HT1080 (cell line): ENCODE measurements around the gene LEPR. TPM values are rescaled to one million over a fixed set of nuclear protein-coding genes. Genes with fewer than 3 reads are reported as not detected.
A peak's percentile ranks its signal among the peaks of the same experiment; 100 is the strongest.
"Not testable (repeated sequence)": the region's sequence is repeated elsewhere in the genome, so short reads cannot be mapped to it uniquely, and the experiment has no call there.

ENCODE experiments used
- DNase-seq: peaks from one replicate; pipeline ENCODE4 v3.0.0-alpha.2; 2015; ENCODE audit warnings: low read depth
- polyA plus RNA-seq, 2 experiments: library from polyadenylated mRNA; depleted of rRNA; stranded (reverse); fragments of >200 nt; gene quantifications; 2 replicates each; pipeline ENCODE4 v1.2.3, GENCODE V29; 2015
- total RNA-seq: library from RNA; depleted of rRNA; stranded (reverse); fragments of >200 nt; shearing (Covaris generic); gene quantifications from 2 replicates; pipeline ENCODE4 v1.2.3, GENCODE V29; 2014; rRNA removed

Gene LEPR, protein sequence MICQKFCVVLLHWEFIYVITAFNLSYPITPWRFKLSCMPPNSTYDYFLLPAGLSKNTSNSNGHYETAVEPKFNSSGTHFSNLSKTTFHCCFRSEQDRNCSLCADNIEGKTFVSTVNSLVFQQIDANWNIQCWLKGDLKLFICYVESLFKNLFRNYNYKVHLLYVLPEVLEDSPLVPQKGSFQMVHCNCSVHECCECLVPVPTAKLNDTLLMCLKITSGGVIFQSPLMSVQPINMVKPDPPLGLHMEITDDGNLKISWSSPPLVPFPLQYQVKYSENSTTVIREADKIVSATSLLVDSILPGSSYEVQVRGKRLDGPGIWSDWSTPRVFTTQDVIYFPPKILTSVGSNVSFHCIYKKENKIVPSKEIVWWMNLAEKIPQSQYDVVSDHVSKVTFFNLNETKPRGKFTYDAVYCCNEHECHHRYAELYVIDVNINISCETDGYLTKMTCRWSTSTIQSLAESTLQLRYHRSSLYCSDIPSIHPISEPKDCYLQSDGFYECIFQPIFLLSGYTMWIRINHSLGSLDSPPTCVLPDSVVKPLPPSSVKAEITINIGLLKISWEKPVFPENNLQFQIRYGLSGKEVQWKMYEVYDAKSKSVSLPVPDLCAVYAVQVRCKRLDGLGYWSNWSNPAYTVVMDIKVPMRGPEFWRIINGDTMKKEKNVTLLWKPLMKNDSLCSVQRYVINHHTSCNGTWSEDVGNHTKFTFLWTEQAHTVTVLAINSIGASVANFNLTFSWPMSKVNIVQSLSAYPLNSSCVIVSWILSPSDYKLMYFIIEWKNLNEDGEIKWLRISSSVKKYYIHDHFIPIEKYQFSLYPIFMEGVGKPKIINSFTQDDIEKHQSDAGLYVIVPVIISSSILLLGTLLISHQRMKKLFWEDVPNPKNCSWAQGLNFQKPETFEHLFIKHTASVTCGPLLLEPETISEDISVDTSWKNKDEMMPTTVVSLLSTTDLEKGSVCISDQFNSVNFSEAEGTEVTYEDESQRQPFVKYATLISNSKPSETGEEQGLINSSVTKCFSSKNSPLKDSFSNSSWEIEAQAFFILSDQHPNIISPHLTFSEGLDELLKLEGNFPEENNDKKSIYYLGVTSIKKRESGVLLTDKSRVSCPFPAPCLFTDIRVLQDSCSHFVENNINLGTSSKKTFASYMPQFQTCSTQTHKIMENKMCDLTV
- total RNA-seq = 1.2 and 1.5 TPM in 2 replicates
- 3.3 and 5.3 TPM in 2 replicates for polyA plus RNA-seq (2015; cell fraction: cytosol; rRNA removed)
- 3.8 and 4.2 TPM in 2 replicates for polyA plus RNA-seq (2015; cell fraction: nucleus; rRNA removed)

DNA sequence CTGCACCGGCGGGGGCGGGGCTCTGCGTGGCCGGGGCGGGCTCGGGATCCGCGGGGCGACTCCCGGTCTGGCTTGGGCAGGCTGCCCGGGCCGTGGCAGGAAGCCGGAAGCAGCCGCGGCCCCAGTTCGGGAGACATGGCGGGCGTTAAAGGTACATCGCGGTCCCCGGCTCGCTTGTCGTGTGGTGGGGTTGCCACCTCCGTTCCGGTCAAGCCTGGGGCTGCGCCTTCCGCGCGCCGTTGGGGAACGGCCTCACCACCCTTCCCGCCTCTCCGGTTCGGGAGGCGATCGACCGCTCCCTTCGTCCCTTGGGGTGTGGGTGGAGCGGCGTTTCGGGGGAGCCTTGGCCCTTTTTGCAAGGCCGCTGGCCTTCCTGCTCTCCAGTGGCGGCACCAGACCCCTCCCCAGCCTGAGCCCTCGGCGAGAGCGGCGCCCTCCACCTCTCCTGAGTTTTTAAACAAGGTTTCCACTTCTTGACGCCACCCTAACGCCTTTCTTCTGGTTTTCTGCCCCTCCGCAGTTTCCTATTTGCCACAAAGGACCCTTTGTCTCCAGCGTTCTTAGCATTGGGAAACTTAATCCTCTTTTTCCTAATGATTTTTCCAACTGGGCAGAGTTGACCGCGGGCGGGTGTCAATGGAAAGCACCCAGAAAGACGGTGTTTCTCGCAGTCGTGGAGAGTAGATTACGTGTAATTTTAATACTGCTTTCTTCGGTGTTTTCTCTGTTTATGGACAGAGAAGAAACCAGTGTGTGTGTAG, at the start of gene LEPR, which contains the start of gene LEPROT:
Gene LEPR (plus strand): TSS at position 79 of the 761 bp plus-strand sequence. CDS start 144,898 bp downstream, outside the sequence.
Gene LEPROT (plus strand): TSS at position 79 of the 761 bp plus-strand sequence. CDS start 57 bp downstream, at position 136.
- no peak for DNase-seq

DNA sequence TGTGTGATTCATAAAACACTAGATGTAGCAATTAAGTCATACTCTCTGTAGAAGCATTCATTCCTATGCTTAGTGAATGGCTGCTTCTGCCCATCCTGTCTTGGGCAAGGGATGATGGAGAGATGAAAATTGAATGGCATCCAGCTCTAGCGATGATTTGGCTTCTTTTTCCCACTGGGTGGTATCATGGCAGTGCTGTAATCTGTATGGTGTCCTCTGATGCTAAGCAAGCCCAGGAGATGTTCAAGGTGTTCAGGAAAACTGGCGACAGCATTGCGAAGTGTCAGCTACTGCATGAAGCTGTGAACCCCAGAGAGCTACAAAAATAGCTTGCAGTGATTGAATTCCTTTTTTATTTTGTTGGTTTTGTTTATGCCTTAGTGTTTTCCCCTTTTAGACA, 48.9 kb upstream of the LEPR start:
- DNase-seq = no peak

DNA sequence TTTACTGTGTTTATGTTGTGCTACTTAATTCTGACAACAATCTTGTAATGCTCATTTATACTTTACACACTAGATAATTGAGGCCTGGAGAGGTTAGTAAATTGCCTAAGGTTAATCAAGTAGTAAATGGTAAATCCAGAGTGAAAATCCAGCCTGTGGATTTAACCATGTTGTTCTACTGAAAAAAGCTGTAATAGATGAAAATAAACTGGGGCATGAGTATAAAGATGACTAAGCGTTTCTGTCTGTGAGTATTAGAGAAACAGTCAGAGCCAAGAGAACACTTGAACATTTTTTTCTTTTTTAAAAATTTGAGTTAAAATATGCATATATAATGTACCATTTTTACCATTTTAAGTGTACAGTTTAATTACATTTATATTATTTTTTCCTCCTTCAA, 47.9 kb upstream of the LEPR start:
- peak; percentile 23 for DNase-seq

DNA sequence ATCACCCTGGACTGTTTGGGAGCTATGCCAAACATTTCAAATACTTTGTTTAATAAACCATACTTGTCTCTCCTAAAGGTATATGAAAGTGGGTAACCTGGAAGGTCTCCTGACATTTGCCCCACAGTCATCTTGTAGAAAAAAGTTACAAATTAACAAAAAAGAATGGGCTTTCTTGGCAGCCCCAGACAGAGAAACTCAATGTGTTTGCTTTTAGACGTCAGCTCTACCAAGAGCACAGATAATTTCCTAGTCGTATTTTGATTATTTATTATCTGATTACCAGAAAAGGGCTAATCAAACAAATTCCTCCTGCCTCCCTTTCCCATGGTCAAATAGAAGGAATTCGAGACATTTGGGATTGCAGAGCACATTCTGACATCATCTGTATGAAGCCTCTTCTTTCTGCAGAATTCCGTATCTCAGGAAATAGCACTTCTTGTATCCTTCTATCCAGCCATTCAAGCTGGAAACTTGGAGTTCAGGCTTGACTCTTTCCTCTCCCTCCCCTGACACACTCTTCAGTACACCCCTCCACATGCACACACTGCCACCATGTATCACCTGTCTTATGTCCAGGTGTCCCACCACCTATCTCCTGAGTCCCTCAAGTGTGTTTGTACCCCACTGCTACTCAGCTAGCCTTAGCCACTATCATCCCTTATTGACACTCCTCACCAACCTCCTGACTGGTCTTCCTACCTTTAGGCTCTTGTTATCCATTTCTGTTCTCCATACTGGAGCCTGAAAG, 42.8 kb upstream of the LEPR start:
- no peak for DNase-seq

DNA sequence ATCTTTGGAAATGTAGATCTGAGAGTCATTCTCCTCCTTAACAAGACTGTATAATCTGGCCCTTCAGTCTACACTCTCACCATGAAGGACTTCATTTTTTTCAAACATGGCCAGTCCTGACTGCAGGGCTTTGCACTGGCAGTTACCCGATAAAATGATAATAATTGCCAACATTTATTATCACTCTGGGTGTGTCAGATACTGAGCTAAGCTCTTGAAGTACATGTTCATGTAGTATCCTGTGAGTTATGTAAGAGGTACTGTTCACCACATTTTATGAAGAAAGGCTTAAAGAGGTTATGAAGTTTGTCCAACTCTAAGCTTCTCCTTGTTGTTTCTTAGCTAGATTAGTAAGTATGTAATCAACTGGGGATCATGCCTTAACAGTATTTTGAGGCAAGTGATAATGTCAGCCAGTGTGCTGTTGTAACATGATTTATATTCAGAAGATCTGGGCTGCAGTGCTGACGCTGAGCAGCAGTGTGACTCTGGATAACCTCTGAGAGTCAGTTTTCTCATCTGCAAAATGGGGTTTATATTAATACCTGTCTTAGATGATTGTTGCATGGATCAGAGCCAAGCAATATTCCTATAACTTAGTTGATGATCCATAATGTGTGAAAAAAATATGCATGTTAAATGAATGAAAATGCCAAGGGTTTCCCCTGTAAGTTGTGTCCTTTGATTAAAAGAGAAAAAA, 42.1 kb upstream of the LEPR start:
- no peak for DNase-seq

DNA sequence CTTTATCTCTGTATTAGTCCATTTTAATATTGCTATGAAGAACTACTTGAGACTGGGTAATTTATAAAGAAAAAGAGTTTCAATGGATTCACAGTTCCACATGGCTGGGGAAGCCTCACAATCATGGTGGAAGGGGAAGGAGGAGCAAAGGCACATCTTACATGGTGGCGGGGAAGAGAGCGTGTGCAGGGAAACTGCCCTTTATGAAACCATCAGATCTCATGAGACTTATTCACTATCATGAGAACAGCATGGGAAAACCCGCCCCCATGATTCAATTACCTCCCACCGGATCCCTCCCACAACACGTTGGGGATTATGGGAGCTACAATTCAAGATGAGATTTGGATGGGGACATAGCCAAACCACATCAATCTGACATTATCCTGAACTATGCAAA, 36.0 kb upstream of the LEPR start:
- DNase-seq = not testable (repeated sequence)

DNA sequence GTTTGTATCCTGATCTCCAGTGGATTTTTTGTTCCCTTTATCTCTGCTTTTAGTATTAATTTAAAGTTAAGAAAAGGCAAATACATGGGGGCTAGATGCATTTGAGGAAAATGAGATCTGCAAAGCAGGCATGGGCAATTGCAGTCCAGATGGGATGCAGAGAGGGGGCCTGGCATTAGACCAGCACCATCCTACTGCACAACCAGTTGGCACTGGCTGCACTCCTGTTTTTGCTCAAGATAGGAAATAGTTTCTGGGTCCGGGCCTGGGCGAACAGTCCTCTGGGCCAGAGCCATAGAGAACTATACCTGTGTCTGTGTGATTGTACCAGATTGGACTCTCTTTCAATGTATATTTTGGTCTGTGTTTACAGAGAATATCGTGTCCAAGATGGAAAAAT, 34.0 kb upstream of the LEPR start:
- no peak for DNase-seq

DNA sequence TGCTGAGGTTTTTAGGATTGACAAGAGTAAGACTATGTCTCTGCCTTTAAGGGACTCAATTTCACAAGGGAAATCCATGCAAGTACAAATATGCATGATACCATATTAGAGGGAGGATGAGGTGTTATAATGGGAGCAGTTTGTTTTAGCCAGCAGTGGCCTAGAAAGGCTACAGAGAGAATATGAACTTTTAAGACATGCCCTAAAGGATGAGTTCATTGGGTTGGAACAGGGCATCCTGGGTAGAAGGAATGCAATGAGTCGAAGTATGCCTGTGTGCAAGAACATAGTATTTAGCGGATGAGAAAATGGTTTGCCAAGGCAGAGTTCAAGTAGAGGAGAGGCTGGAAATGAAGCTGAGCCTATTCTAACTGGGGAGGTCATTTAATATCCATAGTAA, 32.6 kb upstream of the LEPR start:
- no peak for DNase-seq

DNA sequence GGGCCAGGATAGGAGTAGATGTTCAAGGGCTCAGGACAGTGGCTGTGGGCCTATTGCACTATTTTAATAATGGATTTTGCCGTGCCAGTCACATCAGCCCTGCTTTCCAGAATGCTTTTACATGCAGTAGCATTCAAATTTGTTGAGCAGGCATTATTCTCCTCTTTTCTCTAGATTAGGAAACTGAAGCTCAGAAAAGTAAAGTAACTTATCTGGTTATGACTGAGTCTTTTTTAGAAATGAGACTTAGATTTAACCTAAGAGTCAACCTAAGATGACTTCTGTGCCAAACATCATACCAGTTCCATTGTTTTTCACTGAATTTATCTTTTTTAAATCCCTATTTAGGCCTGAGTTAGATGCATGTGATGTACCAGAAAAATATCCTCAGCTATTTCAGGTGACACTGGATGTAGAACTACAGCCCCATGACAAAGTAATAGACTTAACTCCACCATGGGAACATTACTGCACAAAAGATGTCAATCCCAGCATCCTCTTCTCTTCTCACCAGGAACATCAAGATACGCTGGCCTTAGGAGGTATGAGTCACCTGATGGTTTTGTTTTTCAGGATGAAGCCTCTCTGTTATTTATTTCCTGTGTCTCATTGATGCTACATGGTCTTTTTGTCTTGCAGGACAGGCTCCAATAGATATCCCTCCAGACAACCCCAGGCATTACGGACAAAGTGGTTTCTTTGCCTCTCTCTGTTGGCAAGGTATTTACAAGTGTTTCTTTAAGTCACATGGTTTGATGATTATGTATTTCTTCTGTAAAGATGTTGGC, 31.4 kb upstream of the LEPR start:
- peak; percentile 71 for DNase-seq

DNA sequence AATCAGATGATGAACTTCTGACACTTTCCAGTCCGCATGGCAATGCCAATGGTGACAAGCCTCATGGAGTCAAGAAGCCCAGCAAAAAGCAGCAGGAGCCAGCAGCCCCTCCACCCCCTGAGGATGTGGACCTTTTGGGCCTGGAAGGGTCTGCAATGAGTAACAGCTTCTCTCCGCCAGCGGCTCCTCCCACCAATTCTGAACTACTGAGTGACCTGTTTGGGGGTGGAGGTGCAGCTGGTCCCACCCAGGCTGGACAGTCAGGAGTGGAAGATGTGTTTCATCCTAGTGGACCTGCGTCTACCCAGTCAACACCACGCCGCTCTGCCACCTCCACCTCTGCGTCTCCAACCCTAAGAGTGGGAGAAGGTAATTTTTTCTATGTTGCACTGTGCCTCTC, 28.0 kb upstream of the LEPR start:
- no peak for DNase-seq

DNA sequence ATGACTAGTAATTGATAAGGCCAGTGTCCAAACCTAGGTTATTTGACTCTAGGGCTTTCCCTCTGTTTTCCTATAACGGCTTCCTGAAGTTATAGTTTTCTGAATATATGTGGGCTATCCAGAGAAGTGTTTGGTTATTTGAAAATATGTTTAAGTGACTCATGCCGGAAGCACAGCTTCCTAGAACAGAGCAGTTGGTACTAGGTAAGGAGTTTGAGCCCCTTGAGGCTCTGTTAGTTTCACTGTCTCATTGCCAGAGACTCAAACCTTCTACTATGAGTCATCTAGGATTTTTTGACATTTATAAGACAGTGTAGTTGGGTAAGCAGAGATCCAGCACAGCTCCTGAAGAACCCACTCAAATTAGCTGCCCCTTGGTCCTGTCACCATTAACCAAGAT, 27.1 kb upstream of the LEPR start:
- peak; percentile 90 for DNase-seq

DNA sequence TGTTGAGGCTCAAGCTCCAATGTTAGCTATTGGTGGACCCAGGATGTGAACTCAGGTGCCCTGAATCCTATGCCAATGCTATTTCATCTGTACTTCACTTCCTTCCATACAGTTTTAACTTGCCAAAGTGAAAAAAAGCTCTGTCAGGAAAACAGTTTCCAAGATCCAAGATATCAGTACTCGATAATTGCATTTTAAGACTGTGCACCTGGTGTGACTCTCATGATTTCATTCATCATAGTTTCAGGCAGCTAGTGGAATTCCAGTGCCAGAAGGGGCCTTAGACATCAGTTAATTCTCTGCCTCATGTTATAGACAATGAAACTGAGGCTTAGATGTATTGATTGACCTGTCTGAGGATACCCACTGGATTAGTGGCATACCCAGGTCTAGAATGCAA, 26.5 kb upstream of the LEPR start:
- DNase-seq = no peak

DNA sequence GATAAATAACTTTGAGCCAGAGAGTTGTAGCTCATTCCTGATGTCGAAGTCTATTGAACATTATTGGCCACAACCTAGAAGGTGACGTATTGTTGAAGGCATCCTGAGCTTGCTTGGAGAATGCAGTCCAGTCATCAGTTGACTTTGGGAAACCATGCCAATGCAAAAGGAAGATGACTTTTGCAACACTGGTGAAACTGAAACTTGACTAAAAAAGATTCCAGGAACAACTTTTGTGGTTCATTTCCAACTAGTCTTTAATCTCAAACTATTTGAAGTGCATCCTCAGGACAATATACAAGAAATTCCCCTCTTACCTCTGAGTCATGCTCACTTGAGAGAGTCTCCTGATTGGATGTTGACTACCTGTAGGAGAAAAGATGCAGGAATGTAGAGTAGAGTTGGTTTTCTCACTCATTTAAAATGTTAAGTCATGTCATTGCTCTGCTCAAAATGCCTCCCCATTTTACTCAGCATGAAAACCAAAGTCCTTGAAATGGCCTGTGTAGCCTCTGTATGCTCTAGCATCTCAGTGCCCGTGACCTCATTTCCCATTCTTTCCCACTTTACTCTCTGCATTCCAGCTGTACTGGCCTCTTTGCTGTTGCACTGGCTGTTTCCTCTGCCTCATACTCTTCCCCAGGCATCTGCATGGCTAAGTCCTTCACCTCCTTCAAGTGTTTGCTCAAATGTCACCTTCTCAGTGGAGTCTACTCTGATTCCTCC, 24.4 kb upstream of the LEPR start:
- peak; percentile 85 for DNase-seq

DNA sequence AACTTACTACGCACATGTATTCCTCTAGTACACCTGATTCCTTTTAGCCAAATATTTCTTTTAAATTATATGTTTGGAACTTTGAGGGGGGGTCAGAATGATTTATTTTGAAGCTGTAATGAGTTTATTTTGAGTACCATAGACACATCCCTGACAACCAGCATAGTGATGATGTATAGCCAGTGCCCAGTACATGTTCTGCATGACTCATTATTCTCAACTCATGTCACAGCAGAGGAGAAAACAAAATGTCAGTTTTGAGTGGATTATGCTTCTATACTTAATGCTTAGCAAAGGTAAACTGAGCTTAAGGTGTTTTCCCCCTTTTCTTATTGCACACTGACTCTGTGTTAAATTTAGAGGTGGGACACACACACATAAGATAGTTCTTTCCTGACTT, 22.4 kb upstream of the LEPR start:
- no peak for DNase-seq

DNA sequence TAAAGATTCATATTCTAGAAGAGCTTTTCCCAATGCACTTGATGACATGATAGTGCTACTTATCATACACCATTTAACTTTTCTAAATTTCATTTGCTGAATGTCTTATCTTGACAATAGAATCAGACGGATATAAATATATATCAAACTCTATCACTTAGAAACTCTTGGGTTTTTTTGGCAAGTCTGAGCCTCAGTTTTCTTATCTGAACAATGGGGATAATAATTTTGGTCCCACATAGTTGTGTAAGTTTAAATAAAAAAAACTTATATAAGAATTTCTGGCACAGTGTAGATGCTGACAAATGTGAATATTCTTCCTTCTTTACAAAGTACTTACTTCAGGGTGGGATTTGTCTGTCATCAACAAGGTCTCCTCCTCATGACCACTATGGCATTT, 21.5 kb upstream of the LEPR start:
- no peak for DNase-seq

DNA sequence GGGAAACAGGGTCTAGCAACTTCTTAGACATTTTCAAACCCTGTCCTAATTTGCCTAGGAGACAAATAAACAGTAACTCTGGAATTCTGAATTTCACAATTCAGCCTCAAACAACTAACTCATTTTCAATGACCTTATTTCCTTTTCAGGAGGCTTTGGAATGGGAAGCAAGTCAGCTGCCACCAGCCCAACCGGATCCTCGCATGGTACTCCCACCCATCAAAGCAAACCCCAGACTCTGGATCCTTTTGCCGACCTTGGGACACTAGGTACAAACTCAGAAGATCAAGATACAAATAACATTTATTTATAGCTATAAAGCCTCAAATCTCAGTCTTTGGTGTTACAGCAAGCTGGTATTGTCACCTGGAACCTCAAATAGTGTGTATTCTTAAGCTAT, 18.9 kb upstream of the LEPR start:
- DNase-seq = no peak

DNA sequence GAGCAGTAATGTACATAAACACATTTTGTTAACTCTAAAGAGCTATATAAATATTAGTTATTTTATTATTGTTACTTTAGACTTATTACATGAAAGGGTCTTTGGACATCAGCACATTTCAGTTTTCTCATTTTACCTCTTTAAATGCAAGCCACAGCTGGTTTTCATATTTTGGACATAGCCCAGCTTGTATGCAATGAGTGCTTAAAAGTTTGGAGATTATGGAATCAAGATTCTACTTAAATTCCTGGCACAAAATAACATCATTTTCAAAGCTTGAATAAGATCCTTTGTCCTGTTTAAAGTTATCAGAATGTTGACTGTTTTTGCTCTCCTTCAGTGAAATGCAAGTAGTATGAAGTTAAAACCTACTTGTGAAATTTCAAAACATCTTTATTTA, 15.5 kb upstream of the LEPR start:
- DNase-seq = no peak

DNA sequence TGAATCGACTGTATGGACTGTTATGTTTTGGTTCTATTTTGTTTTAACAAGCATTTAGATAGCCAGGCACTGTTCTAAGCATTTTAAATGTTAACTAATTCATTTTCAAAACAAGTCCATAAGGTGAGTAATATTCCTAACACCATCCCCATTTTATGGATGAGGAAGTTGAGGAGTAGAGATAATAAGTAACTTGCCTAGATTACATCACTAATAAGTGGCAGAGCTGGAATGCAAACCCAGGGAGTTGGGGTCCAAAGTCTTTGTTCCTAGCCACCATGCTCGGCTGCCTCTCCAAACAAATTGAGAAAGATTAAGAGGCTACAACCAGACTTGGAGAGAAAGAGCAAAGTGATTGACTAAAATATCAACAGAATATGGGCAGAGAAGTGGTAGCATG, 12.6 kb upstream of the LEPR start:
- DNase-seq = no peak
